Right cardiac atrium (tissue), 5 donors: ENCODE measurements around the gene YEATS2. TPM values are rescaled to one million over a fixed set of nuclear protein-coding genes. Genes with fewer than 3 reads are reported as not detected.
A peak's percentile ranks its signal among the peaks of the same experiment; 100 is the strongest.

ENCODE experiments used
- ATAC-seq, 2 donors: fragments of 200-7000 bp; cut with Tn5 transposase; one replicate each; pipeline versions ENCODE4 v1.8.0 to v1.9.1; 2020; ENCODE audit warnings: moderate library complexity in 2 of 2, mild to moderate bottlenecking in 1 of 2
- DNase-seq, 3 donors: peaks; one replicate each; pipeline ENCODE4 v3.0.0-alpha.2; 2020
- H3K27ac ChIP-seq: one replicate; pipeline ENCODE4 v1.5.1; 2013; ENCODE audit warnings: mild to moderate bottlenecking, low read length, control low read depth, moderate library complexity
- H3K27me3 ChIP-seq: one replicate; pipeline ENCODE4 v1.6.1; 2013; ENCODE audit not compliant: control insufficient read depth, insufficient read depth
- H3K4me1 ChIP-seq: one replicate; pipeline ENCODE4 v1.6.1; 2013; ENCODE audit warnings: low read length; ENCODE audit not compliant: control insufficient read depth, insufficient read depth
- H3K4me3 ChIP-seq: one replicate; pipeline ENCODE4 v1.5.1; 2013; ENCODE audit warnings: low read length, control low read depth
- H3K9me3 ChIP-seq: one replicate; pipeline ENCODE4 v1.6.1; 2013; ENCODE audit warnings: low read length; ENCODE audit not compliant: control insufficient read depth
- WGBS: extraction: QIAGEN DNeasy Blood & Tissue Kit; methylation state at CpG from one replicate; pipeline ENCODE4 v1.1.7; 2013; 5-methylcytosine and 5-hydroxymethylcytosine counted together
- intact Hi-C, 4 donors: fragments of 100-400 bp; cut with DNase I; formaldehyde crosslinking; loops; one replicate each; pipeline versions ENCODE4 v1.11.0 to v1.14.0; 2022 to 2023
- polyA plus RNA-seq: library from polyadenylated mRNA; stranded (reverse); fragments of 200-250 nt; gene quantifications from one replicate; pipeline ENCODE4 v1.2.3, GENCODE V29; 2013
- total RNA-seq, 4 donors: library from RNA; stranded (reverse); fragmentation: NEBNext Ultra II Directional; extraction: Animal tissue kit (Norgen Biotek cat#: 25700); gene quantifications; one replicate each; pipeline ENCODE4 v1.2.1, GENCODE V29; 2021
- donor health status: healthy with polysubstance abuse.
- donor health status: DM: no; HTN: yes; CAD: no.
- donor health status: DM: no; HTN: no; CAD: no.
- donor health status: DM: no; HTN: yes; CAD: no; lungs with severe emphysema.
- donor health status: DM: yes; HTN: yes; CAD: no.

Gene YEATS2
- total and polyA plus RNA-seq, 5 donors: 6.0 to 12.0 (median 11.6) TPM

DNA sequence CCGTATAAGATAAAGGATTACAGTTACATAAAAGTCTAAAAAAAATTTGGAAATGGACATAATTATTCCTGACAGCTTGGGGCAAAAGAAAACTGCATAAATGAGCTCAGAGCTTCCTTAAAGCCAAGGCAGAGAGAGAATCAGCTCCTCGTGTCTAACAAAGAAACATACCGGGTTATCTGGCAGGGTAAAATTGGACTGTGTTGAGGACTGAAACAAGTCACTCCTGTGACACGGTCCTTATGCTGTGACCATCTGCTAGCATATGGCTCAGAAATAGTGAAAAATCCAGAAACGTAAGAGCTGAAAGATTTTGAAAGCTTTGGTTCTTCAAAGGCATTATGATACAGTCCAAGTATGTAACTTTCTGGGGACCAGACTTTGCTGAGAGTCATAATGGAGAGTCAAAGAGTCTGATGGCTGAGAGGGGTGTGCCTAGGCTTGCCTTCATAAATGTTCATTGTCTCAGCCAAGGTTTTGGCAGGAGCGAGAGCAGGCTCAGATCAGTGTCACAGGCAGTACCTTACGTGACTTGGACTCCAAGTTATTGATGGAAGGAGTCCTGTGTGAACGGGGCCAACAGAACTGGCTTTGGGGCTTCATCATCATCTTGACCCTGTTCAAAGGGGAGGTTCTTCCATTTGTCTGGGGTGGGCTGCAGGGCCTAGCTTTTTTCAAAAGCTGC, 115.3 kb downstream of the YEATS2 start:
- Histone ChIP-seq H3K27ac (no peak overlapping the region), H3K27me3 (no peaks in the 10 kb centered on the region), H3K4me3 (no peak overlapping the region), H3K4me1 (no peaks in the 10 kb centered on the region), H3K9me3 (no peaks in the 10 kb centered on the region)
- ATAC-seq: no peak
- 66% methylated on average over 8 of the region's 8 CpGs for WGBS
- DNase-seq: no peak
- intact Hi-C loops: no loop called here

- Histone ChIP-seq H3K4me1 (no peaks in the 10 kb centered on the region), H3K9me3 (no peaks in the 10 kb centered on the region), H3K27ac (no peak overlapping the region), H3K4me3 (no peak overlapping the region), H3K27me3 (no peaks in the 10 kb centered on the region)
- no peak for DNase-seq
- 100% methylated on average over 1 of the region's 1 CpG for WGBS
- ATAC-seq: no peak
- intact Hi-C loops: no loop called here
These were observed 116.6 kb downstream of the YEATS2 start for GRCh38 chr3:183814240-183814639.

- no peak for ATAC-seq
- no peaks in the 10 kb centered on the region for H3K27me3 ChIP-seq
- H3K27ac ChIP-seq: no peak overlapping the region
- no peaks in the 10 kb centered on the region for H3K9me3 ChIP-seq
- intact Hi-C loops: no loop called here
- H3K4me1 ChIP-seq: no peaks in the 10 kb centered on the region
- 73% methylated on average over 9 of the region's 9 CpGs for whole genome bisulfite sequencing
- no peak for DNase-seq
- no peak overlapping the region for H3K4me3 ChIP-seq
These were observed 118.0 kb downstream of the YEATS2 start for GRCh38 chr3:183815563-183815940.

- H3K27ac ChIP-seq: no peak overlapping the region
- no peaks in the 10 kb centered on the region for H3K27me3 ChIP-seq
- WGBS: 84% methylated on average over 12 of the region's 12 CpGs
- no peaks in the 10 kb centered on the region for H3K9me3 ChIP-seq
- no peak for DNase-seq
- ATAC-seq: no peak
- intact Hi-C loops: no loop called here
- no peak overlapping the region for H3K4me3 ChIP-seq
- H3K4me1 ChIP-seq: no peaks in the 10 kb centered on the region
These were observed 118.4 kb downstream of the YEATS2 start for GRCh38 chr3:183815951-183816475.

DNA sequence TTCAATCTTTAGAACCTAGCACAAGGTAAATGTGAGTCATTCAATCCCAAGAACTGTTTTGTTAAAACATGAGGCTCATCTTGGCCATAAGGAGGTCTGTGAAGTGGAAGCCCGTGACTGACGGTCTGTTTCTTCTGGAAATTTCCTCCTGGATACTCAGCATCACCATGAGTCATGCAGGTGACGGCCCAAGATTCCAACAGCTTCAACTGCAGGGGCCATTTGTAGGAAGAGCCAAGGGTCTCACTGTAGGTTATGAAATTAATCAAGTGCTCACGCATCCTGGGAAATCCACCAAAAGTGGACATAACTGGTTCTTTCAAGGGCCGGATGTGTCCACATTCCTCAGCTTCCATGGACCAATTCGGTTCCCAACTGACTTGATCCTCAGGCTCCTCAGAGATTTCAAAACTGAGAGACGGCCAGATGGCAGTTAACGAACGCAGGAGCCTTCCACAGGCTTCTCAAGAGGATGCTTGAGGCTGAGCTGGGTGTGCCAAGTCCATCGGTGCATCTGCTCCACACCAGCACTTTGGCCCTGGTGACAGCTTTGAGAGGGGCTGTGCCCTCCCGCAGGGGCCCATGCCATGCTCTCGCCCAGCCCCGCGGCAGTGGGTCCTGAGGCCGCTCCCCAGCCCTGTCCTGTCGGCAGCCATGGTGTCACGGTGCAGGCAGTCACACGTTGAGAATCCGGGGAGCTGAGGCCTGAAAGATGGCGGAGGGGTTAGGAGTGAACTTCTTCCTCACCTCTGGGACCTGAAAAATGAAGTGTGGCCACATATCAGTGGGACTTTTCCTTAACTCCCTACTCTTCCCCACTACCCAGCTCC, 119.3 kb downstream of the YEATS2 start:
- 72% methylated on average over 20 of the region's 20 CpGs for WGBS
- DNase-seq (no peak), ATAC-seq (peak in 1 of 2 donors; percentile 27)
- Histone ChIP-seq H3K27ac (no peak overlapping the region), H3K4me1 (no peaks in the 10 kb centered on the region), H3K9me3 (no peaks in the 10 kb centered on the region), H3K27me3 (no peaks in the 10 kb centered on the region), H3K4me3 (no peak overlapping the region)
- intact Hi-C loops: no loop called here

DNA sequence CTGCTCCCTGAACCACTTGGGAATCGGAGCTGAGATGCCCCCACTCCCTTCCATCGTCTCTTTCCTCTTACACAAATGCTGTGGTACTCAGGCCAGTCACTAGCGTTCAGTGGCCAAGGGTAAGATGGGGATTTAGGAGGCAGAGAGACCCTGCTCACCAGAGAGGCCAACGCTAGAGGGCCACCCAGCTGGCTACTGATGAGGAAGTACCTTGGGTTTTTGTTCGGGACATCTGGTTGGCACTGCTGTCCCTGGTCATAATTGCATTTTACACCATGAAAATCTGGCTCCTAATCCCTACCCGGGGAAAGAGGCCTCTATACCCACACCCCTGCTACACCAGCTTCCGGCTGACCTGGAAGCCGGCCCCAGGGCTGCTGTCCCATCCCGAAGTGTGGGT, 120.0 kb downstream of the YEATS2 start:
- ATAC-seq (no peak), DNase-seq (no peak)
- no peaks in the 10 kb centered on the region for H3K9me3 ChIP-seq
- no peaks in the 10 kb centered on the region for H3K4me1 ChIP-seq
- H3K27ac ChIP-seq: no peak overlapping the region
- no peak overlapping the region for H3K4me3 ChIP-seq
- 93% methylated on average over 9 of the region's 9 CpGs for WGBS
- intact Hi-C loops: no loop called here
- no peaks in the 10 kb centered on the region for H3K27me3 ChIP-seq

- Histone ChIP-seq H3K9me3 (no peaks in the 10 kb centered on the region), H3K27me3 (no peaks in the 10 kb centered on the region), H3K4me1 (no peaks in the 10 kb centered on the region), H3K27ac (no peak overlapping the region), H3K4me3 (no peak overlapping the region)
- intact Hi-C loops: no loop called here
- WGBS: 84% methylated on average over 14 of the region's 14 CpGs
- ATAC-seq: no peak
- no peak for DNase-seq
These were observed 120.5 kb downstream of the YEATS2 start for GRCh38 chr3:183818041-183818620.

DNA sequence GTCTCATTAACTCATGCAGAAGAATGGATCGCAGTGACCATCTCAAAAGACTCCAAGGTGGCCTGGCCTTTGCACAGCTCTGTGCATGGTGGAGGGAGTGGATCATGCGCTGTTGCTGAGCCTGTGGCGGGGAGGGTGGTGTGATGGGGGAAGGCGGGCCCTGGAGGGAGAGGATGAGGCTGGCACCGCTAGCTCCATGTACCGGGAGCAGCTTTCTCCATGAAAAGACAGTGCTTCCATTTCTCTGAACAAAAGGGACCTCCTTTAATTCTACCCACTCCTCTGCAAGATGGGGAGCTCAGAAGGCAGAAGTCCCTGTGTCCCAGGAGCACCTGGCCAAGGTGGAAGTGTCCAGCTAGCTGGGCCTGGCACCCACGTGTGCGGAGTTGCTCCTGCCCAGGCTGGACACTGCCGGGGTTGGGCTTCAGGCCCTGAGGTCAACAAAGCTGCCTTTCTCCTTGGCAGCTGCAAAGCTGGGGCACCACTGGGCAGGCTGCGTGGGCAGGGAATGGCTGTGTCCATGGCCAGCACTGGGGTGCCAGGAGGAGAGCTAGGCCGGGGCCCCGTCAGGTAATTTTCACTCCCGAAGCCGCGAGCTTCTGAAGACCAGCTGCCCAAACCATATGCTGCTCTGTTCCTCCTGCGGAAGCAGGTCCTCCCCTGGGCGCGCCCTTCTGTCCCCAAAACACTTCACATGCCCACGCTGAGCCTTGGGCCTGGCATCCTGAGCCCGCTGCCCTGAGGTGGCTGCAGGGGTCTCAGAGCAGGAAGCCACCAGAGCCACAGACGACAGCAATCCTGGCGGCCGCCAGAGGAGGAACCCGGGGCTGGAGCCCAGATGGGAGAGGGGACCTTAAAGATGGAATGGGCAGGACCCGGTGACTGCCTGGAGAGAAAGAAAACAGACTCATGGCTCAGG, 121.4 kb downstream of the YEATS2 start:
- no peak overlapping the region for H3K27ac ChIP-seq

GRCh38 chr3:183819831-183820230, 122.2 kb downstream of the YEATS2 start:
- no peak for ATAC-seq
- no peak for DNase-seq
- H3K4me3 ChIP-seq: no peak overlapping the region
- no peaks in the 10 kb centered on the region for H3K9me3 ChIP-seq
- H3K4me1 ChIP-seq: peaks cover 2% of the 10 kb centered on the region
- no peak overlapping the region for H3K27ac ChIP-seq
- WGBS: 87% methylated on average over 6 of the region's 6 CpGs
- intact Hi-C loops: no loop called here
- H3K27me3 ChIP-seq: no peaks in the 10 kb centered on the region

More for the DNA sequence above, 121.4 kb downstream of the YEATS2 start:
- intact Hi-C loops: no loop called here
- Histone ChIP-seq H3K9me3 (no peaks in the 10 kb centered on the region), H3K4me3 (no peak overlapping the region), H3K27me3 (no peaks in the 10 kb centered on the region), H3K4me1 (no peaks in the 10 kb centered on the region)
- no peak for DNase-seq
- no peak for ATAC-seq
- WGBS: 89% methylated on average over 25 of the region's 25 CpGs

GRCh38 chr3:183822631-183823030, 125.0 kb downstream of the YEATS2 start:
- Histone ChIP-seq H3K4me1 (peaks cover 2% of the 10 kb centered on the region), H3K27ac (no peak overlapping the region), H3K27me3 (no peaks in the 10 kb centered on the region), H3K9me3 (no peaks in the 10 kb centered on the region), H3K4me3 (no peak overlapping the region)
- 81% methylated on average over 13 of the region's 13 CpGs for WGBS
- ATAC-seq: no peak
- intact Hi-C loops: no loop called here
- DNase-seq: no peak
